HepG2 (cell line): ENCODE data around the gene CACNA1D.

Experiments
- CEBPB ChIP-seq: IDR thresholded peaks from 2 replicates; pipeline ENCODE4 v1.6.1; 2011; ENCODE audit warnings: low read depth, low read length, improper control_type of control experiment, borderline replicate concordance
- FOXM1 ChIP-seq: sonication (generic); formaldehyde crosslinking; IDR thresholded peaks from 2 replicates; pipeline ENCODE4 v1.5.0; 2020; ENCODE audit warnings: missing genetic modification reagents
- FOXO1 ChIP-seq: sonication (generic); formaldehyde crosslinking; IDR thresholded peaks from 2 replicates; pipeline ENCODE4 v1.4.0; 2020; ENCODE audit warnings: missing genetic modification reagents
- KDM6A ChIP-seq: IDR thresholded peaks from 2 replicates; pipeline ENCODE4 v1.6.1; 2016; ENCODE audit warnings: low read depth
- POLR2A ChIP-seq, 2 experiments: IDR thresholded peaks; 2 replicates each; pipeline ENCODE4 v1.6.1; 2011; ENCODE audit warnings: low read depth in 2 of 2, low read length in 2 of 2, mild to moderate bottlenecking in 1 of 2, moderate library complexity in 1 of 2; ENCODE audit not compliant: insufficient read depth in 1 of 2
- SMC3 ChIP-seq: IDR thresholded peaks from 2 replicates; pipeline ENCODE4 v1.6.1; 2011; ENCODE audit warnings: low read length, improper control_type of control experiment
- SSRP1 ChIP-seq: IDR thresholded peaks from 2 replicates; pipeline ENCODE4 v1.6.1; 2016; ENCODE audit warnings: control low read depth
- STAT5B ChIP-seq: sonication (generic); formaldehyde crosslinking; IDR thresholded peaks from 2 replicates; pipeline ENCODE4 v1.4.0; 2020; ENCODE audit warnings: missing genetic modification reagents
- YY1 ChIP-seq: IDR thresholded peaks from 2 replicates; pipeline ENCODE4 v1.6.1; 2011; ENCODE audit warnings: low read length, low read depth, moderate library complexity, mild to moderate bottlenecking; ENCODE audit not compliant: insufficient read depth, insufficient replicate concordance
- TF ChIP-seq, protein P1 (sequence below): sonication (generic); formaldehyde crosslinking; IDR thresholded peaks from 2 replicates; pipeline ENCODE4 v1.8.0; 2022; ENCODE audit warnings: mild to moderate bottlenecking, missing genetic modification reagents
- TF ChIP-seq, protein P2 (sequence below): sonication (generic); formaldehyde crosslinking; IDR thresholded peaks from 2 replicates; pipeline ENCODE4 v1.5.0; 2020; ENCODE audit warnings: mild to moderate bottlenecking, missing genetic modification reagents, moderate library complexity

DNA sequence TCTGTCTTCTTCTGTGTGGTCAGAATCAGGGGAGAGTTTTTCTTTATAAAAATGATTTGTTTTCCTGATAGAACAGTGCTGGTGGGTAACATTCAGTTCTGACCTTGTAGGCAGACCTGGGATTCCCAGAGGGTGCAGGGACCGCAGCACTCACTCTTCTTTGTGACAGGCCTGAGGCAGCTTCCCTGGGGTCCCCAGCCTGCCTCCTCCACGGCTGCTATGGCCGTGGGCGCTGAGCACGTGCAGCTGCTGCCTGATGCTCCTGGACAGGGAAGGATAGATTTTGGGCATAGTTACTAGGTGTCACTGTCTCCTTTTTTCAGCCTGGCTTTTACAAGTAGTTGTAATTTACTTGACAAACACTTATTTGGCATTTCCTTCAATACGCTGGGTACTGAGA is 39.1 kb downstream of the CACNA1D start:
- TF ChIP-seq, protein P1, sequence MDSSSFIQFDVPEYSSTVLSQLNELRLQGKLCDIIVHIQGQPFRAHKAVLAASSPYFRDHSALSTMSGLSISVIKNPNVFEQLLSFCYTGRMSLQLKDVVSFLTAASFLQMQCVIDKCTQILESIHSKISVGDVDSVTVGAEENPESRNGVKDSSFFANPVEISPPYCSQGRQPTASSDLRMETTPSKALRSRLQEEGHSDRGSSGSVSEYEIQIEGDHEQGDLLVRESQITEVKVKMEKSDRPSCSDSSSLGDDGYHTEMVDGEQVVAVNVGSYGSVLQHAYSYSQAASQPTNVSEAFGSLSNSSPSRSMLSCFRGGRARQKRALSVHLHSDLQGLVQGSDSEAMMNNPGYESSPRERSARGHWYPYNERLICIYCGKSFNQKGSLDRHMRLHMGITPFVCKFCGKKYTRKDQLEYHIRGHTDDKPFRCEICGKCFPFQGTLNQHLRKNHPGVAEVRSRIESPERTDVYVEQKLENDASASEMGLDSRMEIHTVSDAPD (CRISPR knock-in tag) = no peak
- TF ChIP-seq YY1 = no peak
- TF ChIP-seq SMC3 = no peak
- TF ChIP-seq POLR2A (IDR thresholded peaks at IDR 0.05; ENCODE audit: insufficient read depth in 1 of 2, low read depth in 2 of 2, low read length in 2 of 2) = no peak
- TF ChIP-seq FOXO1 (CRISPR knock-in tag) = no peak
- TF ChIP-seq, protein P2, sequence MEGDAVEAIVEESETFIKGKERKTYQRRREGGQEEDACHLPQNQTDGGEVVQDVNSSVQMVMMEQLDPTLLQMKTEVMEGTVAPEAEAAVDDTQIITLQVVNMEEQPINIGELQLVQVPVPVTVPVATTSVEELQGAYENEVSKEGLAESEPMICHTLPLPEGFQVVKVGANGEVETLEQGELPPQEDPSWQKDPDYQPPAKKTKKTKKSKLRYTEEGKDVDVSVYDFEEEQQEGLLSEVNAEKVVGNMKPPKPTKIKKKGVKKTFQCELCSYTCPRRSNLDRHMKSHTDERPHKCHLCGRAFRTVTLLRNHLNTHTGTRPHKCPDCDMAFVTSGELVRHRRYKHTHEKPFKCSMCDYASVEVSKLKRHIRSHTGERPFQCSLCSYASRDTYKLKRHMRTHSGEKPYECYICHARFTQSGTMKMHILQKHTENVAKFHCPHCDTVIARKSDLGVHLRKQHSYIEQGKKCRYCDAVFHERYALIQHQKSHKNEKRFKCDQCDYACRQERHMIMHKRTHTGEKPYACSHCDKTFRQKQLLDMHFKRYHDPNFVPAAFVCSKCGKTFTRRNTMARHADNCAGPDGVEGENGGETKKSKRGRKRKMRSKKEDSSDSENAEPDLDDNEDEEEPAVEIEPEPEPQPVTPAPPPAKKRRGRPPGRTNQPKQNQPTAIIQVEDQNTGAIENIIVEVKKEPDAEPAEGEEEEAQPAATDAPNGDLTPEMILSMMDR (CRISPR knock-in tag) = no peak
- TF ChIP-seq CEBPB = no peak
- TF ChIP-seq STAT5B (CRISPR knock-in tag) = no peak
- TF ChIP-seq FOXM1 (CRISPR knock-in tag) = no peak
- no peak for TF ChIP-seq SSRP1 (CRISPR knock-in tag)
- no peak for TF ChIP-seq KDM6A (CRISPR knock-in tag)
